ENCODE results near the gene LGALS9C.
"Not testable (repeated sequence)": the region's sequence is repeated elsewhere in the genome, so short reads cannot be mapped to it uniquely, and the experiment has no call there.

Gene LGALS9C

DNA sequence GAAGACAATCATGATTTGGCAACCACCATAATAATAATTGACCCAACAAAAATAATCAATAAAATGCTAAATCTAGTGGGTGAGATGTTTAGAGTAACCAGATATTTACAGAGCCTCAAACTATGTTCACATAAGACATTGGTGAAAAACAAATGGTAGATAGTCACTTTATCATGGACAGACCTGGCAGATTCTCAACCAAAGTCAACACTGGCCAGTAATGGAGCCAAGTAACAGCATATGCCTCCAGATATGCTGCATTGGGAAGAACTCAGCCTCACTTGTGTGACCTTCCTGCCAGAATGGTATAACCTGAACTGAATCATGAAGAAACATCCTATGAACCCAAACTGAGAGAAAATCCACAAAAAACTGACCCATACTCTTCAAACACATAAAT, 53.8 kb downstream of the LGALS9C start:
- DNase-seq (ENCODE audit: low spot score): not testable (repeated sequence)

DNA sequence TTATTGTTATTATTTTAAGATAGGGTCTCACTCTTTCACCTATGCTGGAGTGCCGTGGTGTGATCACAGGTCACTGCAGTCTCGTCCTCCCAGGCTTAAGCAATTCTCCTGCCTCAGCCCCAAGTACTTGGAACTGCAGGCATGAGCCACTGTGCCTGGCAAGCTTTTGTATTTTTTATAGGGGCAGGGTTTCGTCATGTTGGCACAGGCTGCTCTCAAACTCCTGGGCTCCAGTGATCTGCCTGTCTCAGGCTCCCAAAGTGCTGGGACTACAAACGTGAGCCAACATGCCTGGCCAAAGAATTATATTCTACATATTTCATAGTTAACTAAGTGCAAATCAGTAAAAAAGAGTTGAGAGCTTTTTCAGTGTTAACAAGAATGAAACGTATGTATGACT, 65.6 kb downstream of the LGALS9C start:
- not testable (repeated sequence) for DNase-seq (ENCODE audit: low spot score)

DNA sequence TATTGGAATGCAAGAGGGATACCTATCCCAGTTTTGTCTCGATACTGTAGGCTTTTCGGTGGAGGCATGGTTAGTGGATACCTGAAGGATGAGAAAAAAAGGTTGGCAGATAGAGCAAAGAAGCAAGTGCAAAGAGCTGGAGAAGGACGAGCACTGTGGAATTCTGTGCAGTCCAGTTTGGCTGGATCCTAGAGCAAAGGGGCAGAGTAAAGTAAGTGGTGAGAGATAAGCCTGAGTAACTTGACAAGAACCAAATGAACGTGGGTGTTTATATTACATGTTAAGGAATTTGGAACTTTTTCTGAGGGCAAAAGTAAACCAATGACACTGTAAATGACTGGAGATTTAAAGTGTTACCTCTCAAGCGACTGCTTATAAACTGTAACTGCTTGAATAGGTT, 66.3 kb downstream of the LGALS9C start:
- not testable (repeated sequence) for DNase-seq (ENCODE audit: low spot score)

Data from kidney capillary endothelial cell (primary cell).